Measurements from ENCODE around the gene ESRP2.

Gene ESRP2

DNA sequence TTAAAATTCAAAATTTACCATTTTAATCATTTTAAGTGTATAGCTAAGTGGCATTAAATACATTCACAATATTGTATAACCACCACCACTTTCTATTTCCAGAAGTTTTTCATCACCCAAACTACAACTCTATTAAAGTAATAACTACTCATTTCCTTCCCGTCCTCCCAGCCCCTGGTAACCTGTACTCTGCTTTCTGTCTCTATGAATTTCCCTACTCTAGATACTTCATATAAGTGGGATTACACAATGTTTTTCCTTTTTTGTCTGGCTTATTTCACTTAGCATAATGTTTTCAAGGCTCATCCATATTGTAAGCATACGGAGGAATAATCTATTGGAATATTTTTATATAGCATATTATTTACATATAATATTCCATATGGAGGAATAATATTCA lies 29.7 kb downstream of the ESRP2 start:
- TF ChIP-seq, protein P1, sequence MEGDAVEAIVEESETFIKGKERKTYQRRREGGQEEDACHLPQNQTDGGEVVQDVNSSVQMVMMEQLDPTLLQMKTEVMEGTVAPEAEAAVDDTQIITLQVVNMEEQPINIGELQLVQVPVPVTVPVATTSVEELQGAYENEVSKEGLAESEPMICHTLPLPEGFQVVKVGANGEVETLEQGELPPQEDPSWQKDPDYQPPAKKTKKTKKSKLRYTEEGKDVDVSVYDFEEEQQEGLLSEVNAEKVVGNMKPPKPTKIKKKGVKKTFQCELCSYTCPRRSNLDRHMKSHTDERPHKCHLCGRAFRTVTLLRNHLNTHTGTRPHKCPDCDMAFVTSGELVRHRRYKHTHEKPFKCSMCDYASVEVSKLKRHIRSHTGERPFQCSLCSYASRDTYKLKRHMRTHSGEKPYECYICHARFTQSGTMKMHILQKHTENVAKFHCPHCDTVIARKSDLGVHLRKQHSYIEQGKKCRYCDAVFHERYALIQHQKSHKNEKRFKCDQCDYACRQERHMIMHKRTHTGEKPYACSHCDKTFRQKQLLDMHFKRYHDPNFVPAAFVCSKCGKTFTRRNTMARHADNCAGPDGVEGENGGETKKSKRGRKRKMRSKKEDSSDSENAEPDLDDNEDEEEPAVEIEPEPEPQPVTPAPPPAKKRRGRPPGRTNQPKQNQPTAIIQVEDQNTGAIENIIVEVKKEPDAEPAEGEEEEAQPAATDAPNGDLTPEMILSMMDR (IDR thresholded peaks at IDR 0.05; ENCODE audit: borderline replicate concordance, control extremely low read depth, extremely low read depth, insufficient read depth, missing control alignments): no peak

DNA sequence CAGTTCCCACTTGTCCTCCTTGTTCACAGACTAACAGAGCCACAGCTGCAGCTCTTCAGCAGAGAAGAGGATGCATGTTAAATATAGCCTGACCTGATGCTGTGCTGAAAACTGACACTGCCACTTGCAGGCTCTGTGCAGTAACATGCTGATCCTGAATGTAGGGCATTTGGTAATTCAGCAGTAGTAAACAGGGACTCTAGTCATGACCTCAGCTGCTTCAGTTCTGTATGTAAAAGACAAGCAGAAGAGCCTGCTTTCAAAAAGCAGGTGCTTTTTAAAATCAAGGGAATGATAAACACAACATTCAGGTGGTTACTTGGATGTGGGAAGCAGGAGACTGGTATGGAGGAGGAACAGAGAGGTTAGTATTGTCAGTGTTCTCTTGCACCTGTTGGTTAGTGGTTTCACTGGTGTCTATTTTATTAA lies 33.8 kb downstream of the ESRP2 start:
- in situ Hi-C loops (cut with MboI; ENCODE audit: low sequenced_read_pairs, unreplicated experiment): no loop called here
- TF ChIP-seq, protein P1 (IDR thresholded peaks at IDR 0.05; ENCODE audit: borderline replicate concordance, control extremely low read depth, extremely low read depth, insufficient read depth, missing control alignments): no peak
- DNase-seq (ENCODE audit: low spot score): no peak

More for the DNA sequence above, 29.7 kb downstream of the ESRP2 start:
- in situ Hi-C loops (cut with MboI; ENCODE audit: low sequenced_read_pairs, unreplicated experiment): no loop called here
- DNase-seq (ENCODE audit: low spot score): no peak

DNA sequence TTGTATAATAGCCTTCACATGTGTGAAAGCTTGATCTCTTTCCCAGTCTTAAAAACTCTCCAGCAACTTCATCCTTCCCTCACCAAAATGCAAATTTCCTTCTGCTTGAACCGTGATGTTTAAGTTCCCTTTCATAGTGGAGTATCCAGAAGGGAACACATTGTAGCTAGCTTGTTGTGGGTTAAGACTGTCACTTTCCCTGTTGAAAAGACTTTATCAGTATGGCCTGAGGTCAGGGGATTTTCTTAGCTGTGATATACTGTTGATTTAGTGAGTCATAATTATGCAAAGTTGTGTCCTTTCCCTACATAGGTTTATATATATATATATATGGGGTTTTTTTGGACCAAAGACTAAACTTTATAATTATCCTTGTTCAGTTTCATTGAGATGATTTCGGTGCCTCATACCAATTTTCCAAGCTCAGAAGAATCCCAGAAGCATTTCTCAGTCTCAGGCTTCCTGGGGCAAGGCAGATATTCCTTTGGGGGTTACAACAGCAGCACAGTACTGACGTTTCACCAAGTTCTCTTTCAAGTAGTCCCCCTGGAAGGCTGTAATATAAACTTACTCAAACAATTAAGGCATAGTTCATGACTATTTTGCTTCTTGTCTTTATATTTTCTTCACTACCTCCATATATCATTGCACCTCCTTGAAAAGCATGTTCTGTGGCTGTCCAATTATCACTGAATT lies 35.7 kb downstream of the ESRP2 start:
- TF ChIP-seq, protein P1 (IDR thresholded peaks at IDR 0.05; ENCODE audit: borderline replicate concordance, control extremely low read depth, extremely low read depth, insufficient read depth, missing control alignments): no peak
- in situ Hi-C loops (cut with MboI; ENCODE audit: low sequenced_read_pairs, unreplicated experiment): no loop called here
- peak; percentile 51 for DNase-seq (ENCODE audit: low spot score)

DNA sequence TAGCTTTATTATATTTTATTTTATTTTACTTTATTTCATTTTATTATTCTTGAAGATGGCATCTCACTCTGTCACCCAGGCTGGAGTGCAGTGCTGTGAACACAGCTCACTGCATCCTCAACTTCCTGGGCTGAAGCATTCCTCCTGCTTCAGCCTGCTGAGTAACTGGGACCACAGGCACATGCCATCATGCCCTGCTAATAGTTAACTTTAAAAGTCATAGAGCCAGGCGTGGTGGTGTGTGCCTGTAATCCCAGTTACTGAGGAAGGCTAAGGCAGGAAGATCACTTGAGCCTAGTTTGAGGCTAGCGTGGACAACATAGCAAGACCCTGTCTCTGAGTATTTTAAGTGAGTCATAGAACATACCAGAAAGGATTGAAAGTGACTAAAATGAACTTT lies 38.7 kb downstream of the ESRP2 start:
- no peak for DNase-seq (ENCODE audit: low spot score)
- in situ Hi-C loops (cut with MboI; ENCODE audit: low sequenced_read_pairs, unreplicated experiment): no loop called here
- TF ChIP-seq, protein P1 (IDR thresholded peaks at IDR 0.05; ENCODE audit: borderline replicate concordance, control extremely low read depth, extremely low read depth, insufficient read depth, missing control alignments): no peak

DNA sequence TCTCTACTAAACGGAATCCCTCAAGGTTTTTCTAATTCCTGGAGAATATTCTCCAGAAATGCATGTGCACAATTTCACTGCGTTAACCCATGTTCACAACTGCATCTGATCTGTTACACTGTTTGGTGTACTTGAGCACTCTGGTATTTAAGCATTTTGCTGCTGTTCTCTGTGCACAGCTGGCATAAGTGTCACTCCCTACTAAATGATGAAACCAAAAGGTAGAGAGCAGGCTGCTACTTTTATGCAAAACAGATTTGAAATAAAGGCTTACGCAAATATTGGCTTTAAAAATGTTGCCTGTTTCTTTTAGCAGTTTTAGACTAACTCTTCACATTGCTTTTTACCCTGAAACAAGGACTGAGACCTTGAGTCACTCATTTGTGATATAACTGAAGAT lies 41.7 kb downstream of the ESRP2 start:
- no peak for DNase-seq (ENCODE audit: low spot score)
- in situ Hi-C loops (cut with MboI; ENCODE audit: low sequenced_read_pairs, unreplicated experiment): no loop called here
- TF ChIP-seq, protein P1 (IDR thresholded peaks at IDR 0.05; ENCODE audit: borderline replicate concordance, control extremely low read depth, extremely low read depth, insufficient read depth, missing control alignments): no peak

DNA sequence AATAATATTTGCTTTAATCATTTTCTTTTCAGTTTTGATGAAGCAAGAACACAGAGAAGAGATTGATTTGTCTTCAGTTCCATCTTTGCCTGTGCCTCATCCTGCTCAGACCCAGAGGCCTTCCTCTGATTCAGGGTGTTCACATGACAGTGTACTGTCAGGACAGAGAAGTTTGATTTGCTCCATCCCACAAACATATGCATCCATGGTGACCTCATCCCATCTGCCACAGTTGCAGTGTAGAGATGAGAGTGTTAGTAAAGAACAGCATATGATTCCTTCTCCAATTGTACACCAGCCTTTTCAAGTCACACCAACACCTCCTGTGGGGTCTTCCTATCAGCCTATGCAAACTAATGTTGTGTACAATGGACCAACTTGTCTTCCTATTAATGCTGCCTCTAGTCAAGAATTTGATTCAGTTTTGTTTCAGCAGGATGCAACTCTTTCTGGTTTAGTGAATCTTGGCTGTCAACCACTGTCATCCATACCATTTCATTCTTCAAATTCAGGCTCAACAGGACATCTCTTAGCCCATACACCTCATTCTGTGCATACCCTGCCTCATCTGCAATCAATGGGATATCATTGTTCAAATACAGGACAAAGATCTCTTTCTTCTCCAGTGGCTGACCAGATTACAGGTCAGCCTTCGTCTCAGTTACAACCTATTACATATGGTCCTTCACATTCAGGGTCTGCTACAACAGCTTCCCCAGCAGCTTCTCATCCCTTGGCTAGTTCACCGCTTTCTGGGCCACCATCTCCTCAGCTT lies 45.0 kb downstream of the ESRP2 start:
- DNase-seq (ENCODE audit: low spot score): no peak
- TF ChIP-seq, protein P1 (IDR thresholded peaks at IDR 0.05; ENCODE audit: borderline replicate concordance, control extremely low read depth, extremely low read depth, insufficient read depth, missing control alignments): no peak
- in situ Hi-C loops (cut with MboI; ENCODE audit: low sequenced_read_pairs, unreplicated experiment): no loop called here
